NCI-H1092 treated with DMSO at 0.1 percent for 48 hours (cell line): ENCODE results near the gene SDHC.
A peak's percentile ranks its signal among the peaks of the same experiment; 100 is the strongest.
"Not testable (repeated sequence)": the region's sequence is repeated elsewhere in the genome, so short reads cannot be mapped to it uniquely, and the experiment has no call there.

Experiments
- DNase-seq: peaks from one replicate; lab custom pipeline; 2025; lab: John Stamatoyannopoulos, UW

Gene SDHC

GRCh38 chr1:161311595-161312181, 2.5 kb upstream of the SDHC start:
- DNase-seq = no peak

DNA sequence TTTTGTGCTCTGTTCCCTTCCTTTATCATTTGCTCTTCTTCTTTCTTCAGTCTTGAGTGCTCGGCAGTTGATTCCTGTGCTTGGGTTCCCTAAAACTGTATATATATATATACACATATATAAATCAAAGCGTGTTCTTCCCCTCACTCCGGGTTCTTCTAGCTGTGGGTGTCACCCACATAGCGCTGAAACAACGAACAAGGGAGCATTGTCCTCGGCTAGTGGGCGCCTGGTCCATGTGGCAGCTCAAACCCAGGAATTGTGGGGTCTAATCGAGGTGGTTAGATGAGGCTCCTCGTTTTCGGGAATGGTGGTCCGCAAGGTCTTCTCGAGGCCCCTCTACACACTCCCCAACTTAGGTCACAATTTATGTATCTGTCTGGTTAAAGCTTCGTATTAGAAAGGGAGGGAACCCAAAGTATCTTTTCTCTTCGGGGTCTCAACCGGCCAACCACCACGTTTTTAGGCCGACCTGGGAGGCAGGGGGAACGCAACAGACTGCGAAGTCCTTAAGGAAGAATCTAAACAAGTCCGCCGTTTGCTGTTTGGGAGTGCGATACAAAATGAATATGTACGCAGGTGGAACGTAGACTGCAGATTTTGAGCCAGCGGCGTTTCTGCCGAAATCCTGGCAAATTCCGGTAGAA, 504 bp upstream of the SDHC start:
- DNase-seq = peak; percentile 26

DNA sequence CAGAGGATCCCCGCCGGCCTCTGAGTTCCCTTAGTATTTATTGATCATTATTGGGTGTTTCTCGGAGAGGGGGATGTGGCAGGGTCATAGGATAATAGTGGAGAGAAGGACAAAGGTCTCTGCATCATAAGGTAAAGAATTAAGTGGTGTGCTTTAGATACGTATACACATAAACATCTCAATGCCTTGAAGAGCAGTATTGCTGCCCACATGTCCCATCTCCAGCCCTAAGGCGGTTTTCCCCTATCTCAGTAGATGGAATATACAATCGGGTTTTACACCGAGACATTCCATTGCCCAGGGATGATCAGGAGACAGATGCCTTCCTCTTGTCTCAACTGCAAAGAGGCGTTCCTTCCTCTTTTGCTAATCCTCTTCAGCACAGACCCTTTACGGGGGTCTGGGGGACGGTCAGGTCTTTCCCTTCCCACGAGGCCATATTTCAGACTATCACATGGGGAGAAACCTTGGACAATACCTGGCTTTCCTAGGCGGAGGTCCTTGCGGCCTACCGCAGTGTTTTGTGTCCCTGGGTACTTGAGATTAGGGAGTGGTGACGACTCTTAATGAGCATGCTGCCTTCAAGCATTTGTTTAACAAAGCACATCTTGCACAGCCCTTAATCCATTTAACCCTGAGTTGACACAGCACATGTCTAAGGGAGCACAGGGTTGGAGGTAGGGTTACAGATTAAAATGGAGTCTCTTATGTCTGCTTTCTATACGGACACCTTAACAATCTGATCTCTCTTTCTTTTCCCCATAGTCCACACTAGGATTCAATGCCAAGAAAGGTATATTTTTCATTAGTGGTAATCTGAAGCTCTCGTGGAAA, 1.9 kb downstream of the SDHC start:
- not testable (repeated sequence) for DNase-seq

DNA sequence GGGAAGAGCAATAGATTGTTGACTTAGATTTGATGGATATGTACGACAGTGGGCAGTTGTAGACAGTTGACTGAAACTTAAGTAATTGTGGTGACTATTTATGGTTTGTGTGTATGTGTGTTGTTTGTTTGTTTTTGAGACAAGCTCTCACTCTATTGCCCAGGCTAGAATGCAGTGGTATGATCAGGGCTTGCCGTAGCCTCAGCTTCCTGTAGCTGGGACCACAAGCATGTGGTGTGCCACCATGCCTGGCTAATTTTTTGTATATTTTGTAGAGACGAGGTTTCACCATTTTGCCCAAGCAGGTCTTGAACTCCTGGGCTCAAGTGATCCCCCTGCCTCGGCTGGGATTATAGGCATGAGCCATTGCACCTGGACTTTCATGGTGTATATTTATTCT, 9.8 kb downstream of the SDHC start:
- DNase-seq = no peak

GRCh38 chr1:161330346-161330745, 16.2 kb downstream of the SDHC start:
- DNase-seq = no peak

DNA sequence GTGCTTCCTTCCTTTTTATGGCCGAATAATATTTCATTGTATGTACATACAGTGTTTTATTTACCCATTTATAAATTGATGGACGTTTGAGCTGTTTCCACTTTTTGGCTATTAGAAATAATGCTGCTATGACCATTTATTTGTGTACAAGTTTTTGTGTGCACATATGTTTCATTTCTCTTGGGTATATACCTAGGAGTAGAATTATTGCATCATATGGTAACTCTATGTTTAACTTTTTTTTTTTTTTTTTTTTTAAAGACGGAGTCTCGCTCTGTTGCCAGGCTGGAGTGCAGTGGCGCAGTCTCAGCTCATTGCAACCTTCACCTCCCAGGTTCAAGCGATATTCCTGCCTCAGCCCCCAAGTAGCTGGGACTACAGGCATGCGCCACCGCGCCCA, 19.0 kb downstream of the SDHC start:
- no peak for DNase-seq

GRCh38 chr1:161335796-161336195, 21.6 kb downstream of the SDHC start:
- no peak for DNase-seq

DNA sequence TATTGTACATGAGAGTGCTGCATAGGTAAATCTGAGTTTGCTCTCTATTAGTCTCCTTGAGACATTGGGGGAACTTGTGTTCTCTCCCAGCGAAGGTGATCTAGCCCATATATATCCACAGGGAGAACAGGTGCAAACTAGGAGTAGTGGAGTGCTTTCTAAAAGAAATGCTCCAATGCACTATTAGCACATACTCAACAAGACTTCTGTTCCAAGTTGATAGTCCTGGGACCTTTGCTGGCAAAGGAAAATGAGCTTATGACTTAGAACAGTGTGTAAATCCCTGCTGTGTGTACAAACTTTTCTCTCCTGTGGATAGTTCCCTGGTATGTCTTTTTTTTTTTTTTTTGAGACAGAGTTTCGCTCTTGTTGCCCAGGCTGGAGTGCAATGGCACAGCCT, 28.0 kb downstream of the SDHC start:
- DNase-seq = no peak

- no peak for DNase-seq
Observed at GRCh38 chr1:161342821-161343220, 28.6 kb downstream of the SDHC start.

GRCh38 chr1:161350671-161351070, 36.5 kb downstream of the SDHC start:
- DNase-seq = no peak

DNA sequence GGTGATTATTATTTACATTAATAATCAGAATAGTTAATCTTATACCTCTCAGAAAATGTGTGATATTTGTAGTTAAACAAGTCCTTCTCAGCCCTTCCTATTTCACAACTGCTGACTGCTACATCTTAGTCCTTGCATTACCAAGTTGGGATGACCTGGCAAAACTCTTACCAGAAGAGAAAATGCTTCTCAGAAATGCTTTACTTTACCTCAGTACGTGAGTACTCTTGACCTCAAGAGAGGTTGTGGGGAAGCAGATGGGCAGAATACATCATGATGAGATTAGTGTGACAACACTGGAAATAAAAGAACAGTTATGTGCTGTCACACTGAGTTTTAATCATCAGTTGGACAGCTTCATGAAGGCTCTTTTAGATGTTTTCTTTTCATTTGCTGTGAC, 37.3 kb downstream of the SDHC start:
- DNase-seq = no peak

- no peak for DNase-seq
Observed at GRCh38 chr1:161357073-161357472, 42.9 kb downstream of the SDHC start.

GRCh38 chr1:161359291-161359690, 45.1 kb downstream of the SDHC start:
- DNase-seq = no peak

DNA sequence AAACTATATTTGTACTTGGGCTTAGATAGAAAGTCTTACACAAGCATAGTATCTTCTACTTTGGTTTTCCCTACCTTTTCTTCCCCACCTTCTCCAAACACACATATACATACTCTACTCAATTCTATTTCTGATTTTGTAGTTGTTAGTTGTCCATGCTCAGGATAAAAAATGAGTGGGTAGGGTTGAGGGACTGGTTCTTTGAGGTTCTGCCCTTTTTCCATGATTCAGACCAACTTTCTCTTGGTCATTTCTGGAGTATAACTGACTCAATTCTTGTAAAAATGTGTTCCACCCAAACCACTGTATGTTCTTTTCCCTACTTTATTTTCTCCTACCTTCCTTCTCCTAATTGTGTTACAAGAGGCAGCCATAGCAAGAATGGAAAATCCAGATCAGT, 50.2 kb downstream of the SDHC start:
- DNase-seq = no peak

DNA sequence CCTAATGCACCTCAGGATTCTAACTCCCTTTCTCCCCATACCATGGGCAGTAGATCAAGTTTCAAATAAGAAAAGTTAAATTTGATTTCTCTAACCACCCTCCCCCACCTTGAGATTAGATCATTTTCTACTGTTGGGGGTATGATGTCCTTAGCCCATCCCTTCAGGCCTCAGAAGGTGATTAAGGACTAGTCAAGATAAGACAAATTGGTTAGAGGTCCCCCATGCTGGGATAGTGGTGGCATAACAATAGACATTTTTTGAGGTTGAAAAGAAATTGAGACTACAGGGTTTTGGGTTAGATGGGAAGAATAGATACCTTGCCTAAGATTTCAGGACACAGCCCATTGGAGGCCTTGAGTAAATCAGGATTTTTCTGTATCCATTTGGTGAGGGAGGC, 51.0 kb downstream of the SDHC start:
- DNase-seq = no peak

DNA sequence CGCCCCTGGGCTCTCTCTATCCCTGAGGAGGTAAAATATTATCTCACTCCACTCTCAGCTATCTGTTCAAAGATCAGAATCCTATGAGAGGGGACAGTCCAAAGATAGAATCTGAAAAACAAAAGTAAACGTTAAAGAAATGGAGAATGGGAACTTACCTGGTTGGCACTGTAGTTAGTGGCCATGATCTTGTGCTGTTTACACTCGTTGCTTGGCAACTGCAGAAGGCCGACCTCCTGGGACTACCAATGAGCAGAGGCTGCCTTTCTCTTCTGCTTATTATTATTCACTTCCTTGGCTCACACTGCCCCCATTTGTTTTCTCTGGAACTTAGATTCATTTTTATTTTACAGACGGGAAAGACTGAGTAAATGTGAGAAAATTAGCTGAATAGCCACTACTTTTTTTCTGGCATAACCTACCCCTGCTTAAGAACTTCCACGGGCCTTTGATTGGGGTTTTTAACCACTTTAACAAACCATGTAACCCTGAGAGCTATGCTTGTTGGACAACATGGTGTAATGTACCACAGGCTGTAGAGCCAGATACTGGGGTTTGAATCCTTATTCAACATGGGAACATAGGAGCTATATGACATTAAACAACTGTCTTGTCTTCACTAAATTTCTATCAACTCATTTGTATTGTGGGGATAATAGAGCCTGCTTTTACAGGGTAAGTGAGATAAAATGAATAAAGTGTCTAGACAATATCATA, 53.7 kb downstream of the SDHC start, which contains the start of gene CFAP126:
Gene CFAP126 (minus strand): TSS at position 193 of the 717 bp plus-strand sequence. CDS start 8 bp downstream, at position 185.
- DNase-seq = peak; percentile 56

GRCh38 chr1:161373442-161373841, 59.3 kb downstream of the SDHC start:
- no peak for DNase-seq

DNA sequence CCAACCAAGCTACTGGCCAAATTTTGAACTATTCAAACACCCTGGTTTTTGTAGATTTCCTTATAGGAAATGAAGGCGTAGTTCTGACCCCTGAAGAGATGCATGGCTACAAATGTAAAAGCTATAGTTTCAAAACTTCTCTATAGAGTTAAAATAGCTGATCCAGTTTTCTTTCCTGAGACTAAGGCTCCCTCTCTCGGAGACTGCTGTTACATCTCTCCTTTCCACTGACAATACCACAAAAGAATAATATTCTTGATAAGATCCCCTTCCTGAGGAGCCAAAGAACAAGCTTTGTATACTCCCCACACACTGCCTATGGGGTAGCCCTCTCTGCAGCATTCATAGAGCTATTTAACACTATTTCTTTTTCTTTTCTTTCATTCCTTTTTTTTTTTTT, 60.2 kb downstream of the SDHC start:
- no peak for DNase-seq

- DNase-seq = no peak
Observed at GRCh38 chr1:161378014-161378413, 63.8 kb downstream of the SDHC start.

DNA sequence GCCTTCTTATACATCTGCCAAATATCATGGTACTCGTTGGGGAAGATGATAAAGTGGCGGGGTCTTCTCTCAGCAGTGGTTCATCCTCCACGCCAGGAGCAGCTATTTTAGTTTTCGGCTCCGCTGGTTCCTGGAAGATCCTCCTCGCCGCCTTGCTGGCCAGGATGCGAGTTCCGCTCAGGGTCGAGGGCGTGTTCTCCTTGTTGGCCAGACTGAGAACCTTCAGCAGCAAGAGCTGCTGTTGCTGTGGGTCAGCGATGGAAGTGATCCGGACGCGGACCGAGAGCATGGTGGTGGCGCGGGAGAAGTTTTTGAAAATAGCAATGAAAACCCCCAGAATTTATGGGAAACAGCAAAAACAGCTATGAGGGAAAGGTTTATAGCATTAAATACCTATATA, 64.9 kb downstream of the SDHC start:
- no peak for DNase-seq

DNA sequence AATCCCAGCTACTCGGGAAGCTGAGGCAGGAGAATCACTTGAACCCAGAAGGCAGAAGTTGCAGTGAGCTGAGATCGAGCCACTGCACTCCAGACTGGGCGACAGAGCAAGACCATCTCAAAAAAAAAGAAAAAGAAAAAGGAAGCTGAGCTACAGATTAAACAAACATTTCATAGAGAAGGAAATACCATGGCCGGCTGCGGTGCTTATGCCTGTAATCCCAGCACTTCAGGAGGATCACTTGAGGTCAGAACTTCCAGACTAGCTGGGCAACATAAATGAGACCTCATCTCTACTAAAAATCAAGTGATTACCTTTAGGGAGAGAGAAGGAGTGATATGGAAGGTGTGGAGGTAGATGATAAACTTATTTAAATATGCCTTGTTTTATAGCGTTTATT, 67.5 kb downstream of the SDHC start:
- no peak for DNase-seq

- DNase-seq = peak; percentile 77
Observed at GRCh38 chr1:161382214-161383019, 68.2 kb downstream of the SDHC start.
